ENCODE data around the gene CAPN1.
"Not testable (repeated sequence)": the region's sequence is repeated elsewhere in the genome, so short reads cannot be mapped to it uniquely, and the experiment has no call there.

The CAPN1 gene

GRCh38 chr11:65217441-65218423 lies 36.0 kb downstream of the CAPN1 start:
- DNase-seq (ENCODE audit: low read depth, low spot score), result no peak

- DNase-seq (ENCODE audit: low read depth, low spot score), result no peak
Observed at GRCh38 chr11:65218446-65218845, 36.7 kb downstream of the CAPN1 start.

GRCh38 chr11:65219930-65220213 lies 38.1 kb downstream of the CAPN1 start:
- DNase-seq (ENCODE audit: low read depth, low spot score), result no peak

DNA sequence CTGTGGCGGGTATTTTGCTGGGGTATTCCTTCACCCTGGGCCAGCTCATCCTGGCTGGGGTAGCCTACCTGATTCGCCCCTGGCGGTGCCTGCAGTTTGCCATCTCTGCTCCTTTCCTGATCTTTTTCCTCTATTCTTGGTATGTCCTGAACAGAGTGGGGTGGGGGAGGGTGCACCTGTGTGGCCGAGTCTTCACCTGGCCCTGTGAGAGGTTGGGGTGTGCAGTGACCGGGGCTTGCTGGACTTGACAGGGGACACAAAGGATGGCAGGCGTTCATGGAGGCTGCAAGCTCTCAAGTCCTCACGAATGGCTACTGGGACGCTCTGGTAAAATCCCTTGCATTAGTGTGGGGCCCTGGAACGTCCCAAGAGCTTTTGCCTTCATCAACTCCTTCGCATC lies 39.3 kb downstream of the CAPN1 start:
- DNase-seq (ENCODE audit: low read depth, low spot score), result no peak

- DNase-seq (ENCODE audit: low read depth, low spot score), result no peak
Observed at GRCh38 chr11:65223011-65223410, 41.3 kb downstream of the CAPN1 start.

- DNase-seq (ENCODE audit: low read depth, low spot score), result peak; percentile 70
Observed at GRCh38 chr11:65224930-65225278, 43.2 kb downstream of the CAPN1 start.

DNA sequence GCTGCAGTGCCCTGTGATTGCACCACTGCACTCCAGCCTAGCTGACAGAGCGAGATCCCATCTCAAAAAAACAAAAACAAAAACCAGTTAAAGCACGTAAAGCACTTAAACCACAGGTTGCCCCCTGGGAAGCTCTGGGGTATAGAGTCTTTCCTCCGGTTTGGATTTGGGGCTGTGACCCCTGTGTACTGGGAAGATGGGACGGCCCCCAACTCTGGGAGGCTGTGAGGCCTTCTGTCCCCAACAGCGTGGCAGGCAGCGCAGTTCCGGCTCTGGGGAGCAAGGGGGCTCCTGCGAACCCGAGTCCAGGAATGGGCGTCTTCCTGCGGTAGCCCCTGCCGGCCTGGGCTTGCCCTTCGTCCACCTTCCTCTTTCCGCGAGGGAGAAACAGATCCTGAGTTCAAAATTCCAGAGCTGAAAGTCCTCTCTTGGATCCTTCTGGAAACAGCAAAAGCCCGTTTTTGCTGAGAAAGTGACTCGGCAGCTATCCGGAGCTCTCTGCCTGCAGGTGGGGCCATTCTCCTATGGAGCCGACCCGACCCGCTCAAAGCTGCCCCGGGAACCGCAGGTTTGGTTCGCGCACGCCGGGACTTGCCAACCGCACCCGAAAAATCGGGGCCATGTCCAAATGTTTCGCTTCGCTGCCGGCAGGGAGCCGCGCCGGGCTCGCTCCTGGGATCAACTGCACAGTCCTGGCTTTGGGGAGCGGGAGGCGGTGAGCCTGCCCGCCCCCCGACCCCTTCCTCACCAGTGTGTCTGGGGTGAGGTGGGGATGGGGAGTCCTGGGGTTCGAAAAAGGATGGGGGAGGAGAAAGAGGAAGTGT lies 43.8 kb downstream of the CAPN1 start:
- peak; percentile 76 for DNase-seq (ENCODE audit: low read depth, low spot score)

- no peak for DNase-seq (ENCODE audit: low read depth, low spot score)
Observed at GRCh38 chr11:65226103-65226442, 44.3 kb downstream of the CAPN1 start.

- no peak for DNase-seq (ENCODE audit: low read depth, low spot score)
Observed at GRCh38 chr11:65227879-65228278, 46.2 kb downstream of the CAPN1 start.

DNA sequence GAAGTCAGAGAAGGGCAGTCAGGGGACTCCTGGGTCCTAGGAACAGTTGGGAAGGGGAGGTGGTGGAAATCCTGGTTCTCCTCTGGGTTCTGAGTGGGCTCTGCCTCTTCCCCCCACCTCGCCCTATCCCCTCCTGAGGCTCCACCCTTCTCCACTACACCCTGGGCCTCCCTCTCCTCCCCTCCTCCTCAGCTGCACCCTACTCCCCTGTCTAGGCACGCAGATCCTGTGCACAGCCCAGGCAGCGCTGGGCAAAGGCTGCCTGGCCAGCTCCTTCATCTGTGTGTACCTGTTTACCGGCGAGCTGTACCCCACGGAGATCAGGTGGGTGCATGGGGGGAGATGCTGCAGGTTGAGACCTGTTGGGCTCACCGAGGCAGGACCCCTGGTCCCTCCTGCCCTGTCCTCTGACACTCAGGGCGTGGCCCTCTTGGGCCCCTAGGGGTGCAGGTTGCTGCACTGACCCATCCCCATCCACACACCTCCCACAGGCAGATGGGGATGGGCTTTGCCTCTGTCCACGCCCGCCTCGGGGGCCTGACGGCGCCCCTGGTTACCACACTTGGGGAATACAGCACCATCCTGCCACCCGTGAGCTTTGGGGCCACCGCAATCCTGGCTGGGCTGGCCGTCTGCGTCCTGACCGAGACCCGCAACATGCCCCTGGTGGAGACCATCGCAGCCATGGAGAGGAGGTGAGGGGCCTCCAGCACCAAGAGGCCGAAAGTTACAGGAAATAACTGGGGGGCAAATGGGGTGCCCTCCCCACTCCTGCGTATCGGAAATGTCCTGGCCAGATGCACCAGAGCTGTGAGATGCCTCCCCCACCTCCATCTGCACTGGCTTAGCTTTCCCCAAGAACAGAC lies 54.7 kb downstream of the CAPN1 start:
- no peak for DNase-seq (ENCODE audit: low read depth, low spot score)

GRCh38 chr11:65238302-65238701 lies 56.6 kb downstream of the CAPN1 start:
- DNase-seq (ENCODE audit: low read depth, low spot score), result not testable (repeated sequence)

- no peak for DNase-seq (ENCODE audit: low read depth, low spot score)
Observed at GRCh38 chr11:65241134-65241533, 59.4 kb downstream of the CAPN1 start.

- no peak for DNase-seq (ENCODE audit: low read depth, low spot score)
Observed at GRCh38 chr11:65241692-65242091, 60.0 kb downstream of the CAPN1 start.

DNA sequence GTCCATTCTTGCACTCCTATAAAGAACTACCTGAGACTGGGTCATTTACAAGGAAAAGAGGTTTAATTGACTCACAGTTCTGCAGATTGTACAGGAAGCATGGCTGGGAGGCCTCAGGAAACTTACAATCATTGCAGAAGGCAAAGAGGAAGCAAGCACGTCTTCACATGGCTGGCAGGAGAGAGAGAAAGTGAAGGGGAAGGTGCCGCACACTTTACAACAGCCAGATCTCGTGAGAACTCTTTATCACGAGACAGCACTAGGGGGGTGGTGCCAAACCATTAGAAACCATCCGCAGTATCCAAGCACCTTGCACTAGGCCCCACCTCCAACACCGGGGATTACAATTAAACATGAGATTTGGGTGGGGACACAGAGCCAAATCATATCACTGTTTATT lies 60.7 kb downstream of the CAPN1 start:
- no peak for DNase-seq (ENCODE audit: low read depth, low spot score)

DNA sequence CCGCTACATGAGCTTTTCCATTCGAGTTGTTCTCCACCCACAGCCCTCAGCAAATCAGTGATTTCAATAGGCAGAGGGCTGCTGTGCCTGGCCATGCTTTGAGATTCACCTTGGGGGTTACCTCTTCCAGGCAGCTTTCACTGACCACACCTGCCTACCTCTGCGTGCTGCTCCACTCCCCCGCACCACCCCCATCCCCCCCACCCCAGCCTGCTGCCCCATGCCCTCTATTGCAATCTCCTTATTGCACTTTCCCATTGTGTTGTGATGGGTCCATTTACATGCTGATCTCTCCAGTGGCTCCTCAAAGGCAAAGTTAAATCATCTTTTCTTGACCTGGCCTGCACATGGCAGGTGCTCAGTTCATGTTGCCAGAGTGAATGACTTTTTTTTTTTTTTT lies 62.1 kb downstream of the CAPN1 start:
- DNase-seq (ENCODE audit: low read depth, low spot score), result no peak

GRCh38 chr11:65245046-65245445 lies 63.3 kb downstream of the CAPN1 start:
- DNase-seq (ENCODE audit: low read depth, low spot score), result not testable (repeated sequence)

DNA sequence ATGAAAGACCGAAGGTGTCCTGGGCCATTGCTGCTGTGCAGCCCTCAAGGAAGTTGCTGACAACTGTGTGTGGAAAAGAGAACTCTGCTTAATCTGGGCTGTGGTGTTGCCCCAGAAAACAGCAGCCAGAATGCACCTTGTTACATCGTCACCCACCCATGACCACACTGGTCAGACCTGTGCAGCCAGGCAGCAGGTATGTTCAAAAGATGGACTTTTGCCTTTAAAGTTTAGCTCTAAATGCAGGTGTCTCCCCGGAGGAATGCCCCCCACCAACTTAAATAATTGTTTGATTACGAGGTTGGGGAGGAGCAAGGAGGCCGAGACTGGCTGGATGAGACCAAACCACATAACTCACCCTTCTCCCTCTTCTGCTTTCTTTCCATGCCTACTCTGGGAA lies 64.8 kb downstream of the CAPN1 start:
- DNase-seq (ENCODE audit: low read depth, low spot score), result no peak

- DNase-seq (ENCODE audit: low read depth, low spot score), result peak; percentile 9
Observed at GRCh38 chr11:65248184-65248710, 66.5 kb downstream of the CAPN1 start.

DNA sequence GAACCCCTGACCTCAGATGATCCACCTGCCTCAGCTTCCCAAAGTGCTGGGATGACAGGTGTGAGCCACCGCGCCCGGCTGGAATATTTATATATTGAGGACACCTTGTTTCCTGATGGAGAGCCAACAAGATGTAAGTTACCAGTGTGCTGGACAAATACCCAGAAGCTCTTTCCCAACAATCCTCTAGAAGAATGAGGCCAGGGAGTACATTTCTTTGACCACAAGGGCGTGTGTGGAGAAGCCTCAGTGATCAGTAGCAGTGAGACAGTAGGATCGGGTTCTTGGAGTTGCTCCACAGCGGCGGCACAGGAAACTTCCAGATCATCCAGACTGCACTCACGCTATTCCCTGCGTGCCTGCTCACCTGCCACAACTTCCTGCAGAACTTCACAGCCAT lies 69.7 kb downstream of the CAPN1 start:
- no peak for DNase-seq (ENCODE audit: low read depth, low spot score)

GRCh38 chr11:65254724-65255123 lies 73.0 kb downstream of the CAPN1 start:
- DNase-seq (ENCODE audit: low read depth, low spot score), result no peak

- no peak for DNase-seq (ENCODE audit: low read depth, low spot score)
Observed at GRCh38 chr11:65258988-65259387, 77.3 kb downstream of the CAPN1 start.

DNA sequence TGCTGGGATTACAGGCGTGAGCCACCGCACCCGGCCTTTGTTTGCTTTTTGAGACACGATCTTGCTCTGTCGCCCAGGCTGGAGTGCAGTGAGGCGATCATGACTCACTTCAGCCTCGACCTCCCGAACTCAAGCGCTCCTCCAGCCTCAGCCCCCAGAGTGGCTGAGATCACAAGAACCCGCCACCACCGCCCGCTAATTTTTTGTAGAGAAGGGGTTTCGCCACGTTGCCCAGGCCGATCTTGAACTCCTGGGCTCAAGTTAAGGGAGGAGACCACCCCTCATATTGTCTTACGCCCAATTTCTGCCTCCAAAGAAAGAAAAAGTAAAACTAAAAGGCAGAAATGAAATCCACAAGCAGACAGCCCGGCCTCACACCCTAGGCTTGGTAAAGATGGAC lies 78.6 kb downstream of the CAPN1 start:
- DNase-seq (ENCODE audit: low read depth, low spot score), result no peak
